Endothelial cell of umbilical vein (primary cell): Measurements from ENCODE around the gene CCNY. TPM values are rescaled to one million over a fixed set of nuclear protein-coding genes. Genes with fewer than 3 reads are reported as not detected.

Source experiments
- BruUV-seq: library from RNA; stranded (reverse); fragments of 400-500 nt; replicated peaks from 2 replicates; lab custom pipeline; 2021; lab: Mats Ljungman, UMichigan
- CTCF ChIA-PET: fragments of 300-600, 350-600 bp; sonication (Branson Sonifier 250); formaldehyde crosslinking; loops from one replicate; lab custom pipeline; 2021; ENCODE audit warnings: antibody characterized with exemption, inconsistent platforms; lab: Charles Lee
- POLR2A ChIA-PET: fragments of 300-600, 350-600 bp; sonication (Branson Sonifier 250); formaldehyde crosslinking; loops from one replicate; lab custom pipeline; 2021; ENCODE audit warnings: antibody characterized with exemption, inconsistent platforms; lab: Charles Lee
- DNase-seq: peaks from one replicate; pipeline ENCODE4 v3.0.0-alpha.2; 2011; ENCODE audit warnings: low read depth, low spot score
- FAIRE-seq: peaks from 2 replicates; lab custom pipeline; 2011; peaks lifted over from hg19 to GRCh38; lab: Jason Lieb, UNC
- H2AFZ ChIP-seq: 2 replicates; pipeline ENCODE4 v1.6.0; 2012; ENCODE audit warnings: low read depth, low read length, control low read depth, inconsistent platforms
- H3K27ac ChIP-seq: 2 replicates; pipeline ENCODE4 v1.5.1; 2011; ENCODE audit warnings: low read depth, mild to moderate bottlenecking, control low read depth, low read length, moderate library complexity; ENCODE audit not compliant: insufficient read depth
- H3K27me3 ChIP-seq, 2 experiments: 2 replicates each; pipeline versions ENCODE4 v1.6.0 to v1.6.1; 2011; ENCODE audit warnings: low read length in 2 of 2, mixed read lengths in 1 of 2; ENCODE audit not compliant: control insufficient read depth in 2 of 2, insufficient read depth in 2 of 2
- H3K36me3 ChIP-seq, 2 experiments: 2 replicates in 1 of 2; 3 replicates in 1 of 2; pipeline ENCODE4 v1.5.1; 2011; ENCODE audit warnings: low read length in 2 of 2, mild to moderate bottlenecking in 1 of 2, moderate library complexity in 1 of 2; ENCODE audit not compliant: control insufficient read depth in 2 of 2, insufficient read depth in 2 of 2; ENCODE audit errors: extremely low read depth in 1 of 2
- H3K4me1 ChIP-seq: 3 replicates; pipeline ENCODE4 v1.5.1; 2011; ENCODE audit warnings: mild to moderate bottlenecking, low read length; ENCODE audit not compliant: control insufficient read depth, insufficient read depth; ENCODE audit errors: extremely low read depth
- H3K4me2 ChIP-seq: 2 replicates; pipeline ENCODE4 v1.6.1; 2011; ENCODE audit warnings: low read length, control low read depth, mixed read lengths; ENCODE audit not compliant: insufficient read depth
- H3K4me3 ChIP-seq, 3 experiments: fragments of 200-600 bp in 1 of 3; sonication (generic), shearing (Covaris generic) in 1 of 3; replicated peaks in 1 of 3; 2 replicates each; pipeline ENCODE4 v1.5.1; 2011 to 2016; ENCODE audit warnings: control low read depth in 3 of 3, low read length in 3 of 3, mild to moderate bottlenecking in 2 of 3, inconsistent platforms in 1 of 3, low read depth in 1 of 3, moderate library complexity in 1 of 3; ENCODE audit not compliant: insufficient read depth in 1 of 3
- H3K79me2 ChIP-seq: 2 replicates; pipeline ENCODE4 v1.6.0; 2012; ENCODE audit warnings: low read length, inconsistent platforms; ENCODE audit not compliant: control insufficient read depth, insufficient read depth
- H3K9ac ChIP-seq: replicated peaks from 2 replicates; pipeline ENCODE3; 2011; ENCODE audit warnings: low read length, control low read depth; ENCODE audit not compliant: insufficient read depth; ENCODE audit errors: extremely low read depth
- H3K9me1 ChIP-seq: replicated peaks from 3 replicates; pipeline ENCODE4 v1.6.0; 2011; ENCODE audit warnings: mild to moderate bottlenecking, low read length; ENCODE audit not compliant: control insufficient read depth, insufficient read depth; ENCODE audit errors: extremely low read depth
- H3K9me3 ChIP-seq: replicated peaks from 2 replicates; pipeline ENCODE4 v1.5.1; 2012; ENCODE audit warnings: low read length, inconsistent platforms; ENCODE audit not compliant: control insufficient read depth, insufficient read depth
- H4K20me1 ChIP-seq: replicated peaks from 2 replicates; pipeline ENCODE3; 2011; ENCODE audit warnings: mild to moderate bottlenecking, low read length; ENCODE audit not compliant: control insufficient read depth, insufficient read depth; ENCODE audit errors: extremely low read depth
- EZH2 ChIP-seq: IDR thresholded peaks from 2 replicates; pipeline ENCODE4 v1.6.1; 2012; ENCODE audit warnings: borderline replicate concordance, low read depth, mild to moderate bottlenecking, moderate library complexity, low read length, inconsistent platforms; ENCODE audit not compliant: severe bottlenecking
- FOS ChIP-seq: IDR thresholded peaks from 2 replicates; pipeline ENCODE4 v1.6.1; 2011; ENCODE audit warnings: mild to moderate bottlenecking, low read length, moderate library complexity, borderline replicate concordance; ENCODE audit not compliant: insufficient read depth
- GATA2 ChIP-seq: IDR thresholded peaks from 2 replicates; pipeline ENCODE4 v1.7.0; 2011; ENCODE audit warnings: low read depth, mild to moderate bottlenecking, moderate library complexity, mixed read lengths, low read length; ENCODE audit not compliant: insufficient read length, insufficient read depth
- JUN ChIP-seq: IDR thresholded peaks from 2 replicates; pipeline ENCODE4 v1.6.1; 2011; ENCODE audit warnings: borderline replicate concordance, low read depth; ENCODE audit not compliant: insufficient read length, insufficient read depth
- MYC ChIP-seq: IDR thresholded peaks from one replicate; pipeline ENCODE4 v1.6.1; 2011; ENCODE audit warnings: mild to moderate bottlenecking, low read depth, low read length
- POLR2A ChIP-seq: IDR thresholded peaks from 2 replicates; pipeline ENCODE4 v1.6.1; 2012; ENCODE audit warnings: low read depth, mild to moderate bottlenecking, control low read depth, low read length
- POLR2AphosphoS5 ChIP-seq: IDR thresholded peaks from 2 replicates; pipeline ENCODE4 v1.6.1; 2012; ENCODE audit warnings: low read depth, mild to moderate bottlenecking, control low read depth, low read length, moderate library complexity; ENCODE audit not compliant: insufficient read depth
- dilution Hi-C: fragments of 300-500 bp; cut with MboI; formaldehyde crosslinking; loops from one replicate; pipeline ENCODE4 v1.15.0; 2019; ENCODE audit warnings: low sequenced_read_pairs; ENCODE audit not compliant: extremely low pct_ligation_motif_present
- intact Hi-C: fragments of 100-400 bp; cut with micrococcal nuclease; formaldehyde crosslinking; loops from one replicate; pipeline ENCODE4 v1.10.0; 2022
- polyA plus RNA-seq, 4 experiments: library from polyadenylated mRNA; depleted of rRNA in 3 of 4; stranded (reverse) in 3 of 4; unstranded in 1 of 4; fragments of >200 nt; gene quantifications; 2 replicates each; pipeline versions ENCODE4 v1.2.1 to v1.2.3, GENCODE V29; 2011 to 2012; ENCODE audit warnings: missing spikeins in 1 of 4
- total RNA-seq: library from RNA; stranded (reverse); gene quantifications from 2 replicates; pipeline ENCODE4 v1.2.3, GENCODE V29; 2021
- TF ChIP-seq, protein P1 (sequence below): IDR thresholded peaks from 2 replicates; pipeline ENCODE4 v1.6.1; 2011; ENCODE audit not compliant: insufficient read depth, insufficient read length
- TF ChIP-seq, protein P2 (sequence below), 2 donors: IDR thresholded peaks; 1 replicate in 1 of 2; 2 replicates in 1 of 2; pipeline ENCODE4 v1.5.1; 2011; ENCODE audit warnings: low read length in 2 of 2, mild to moderate bottlenecking in 2 of 2, moderate library complexity in 2 of 2, control low read depth in 1 of 2, inconsistent platforms in 1 of 2, low read depth in 1 of 2; ENCODE audit not compliant: insufficient read depth in 1 of 2; ENCODE audit errors: extremely low read depth in 1 of 2

CCNY gene
- total and polyA plus RNA-seq, 2 donors (not counting 3 experiments of a cell fraction or from before 2014, with no cell fraction given): 61.5 to 107 TPM

DNA sequence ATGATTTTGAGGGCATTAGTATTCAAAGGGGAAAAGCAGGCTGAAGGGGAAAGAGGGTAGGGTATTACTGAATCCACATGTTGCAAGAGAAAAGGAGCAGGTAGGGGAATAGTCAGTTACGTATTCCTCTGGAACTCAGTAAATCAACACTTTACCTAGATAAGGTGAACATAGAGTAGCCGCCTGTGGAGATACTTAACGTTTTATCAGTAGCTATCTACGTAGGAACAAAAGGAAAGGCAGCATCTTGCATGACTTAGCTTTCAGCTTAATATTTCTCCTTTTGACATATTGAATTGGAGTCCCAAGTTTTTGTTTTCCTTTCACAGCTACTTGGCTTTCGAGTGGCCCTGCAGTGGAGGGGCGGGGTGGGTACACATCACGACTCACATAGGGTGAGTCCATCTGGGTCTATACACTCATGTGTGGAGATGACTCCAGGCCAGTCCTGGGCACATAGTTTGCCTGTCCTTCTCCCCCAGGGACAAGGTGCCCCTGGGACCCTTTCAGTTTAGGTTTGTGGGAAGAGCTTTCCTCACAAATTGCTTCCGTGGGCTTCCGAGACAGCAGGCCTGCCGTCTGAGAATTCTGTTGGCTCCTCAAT, 48.1 kb downstream of the CCNY start:
- no peaks in the 10 kb centered on the region for H3K36me3 ChIP-seq
- no peak overlapping the region for H3K27ac ChIP-seq
- TF ChIP-seq MYC: no peak
- no peak for TF ChIP-seq FOS
- no peak for TF ChIP-seq POLR2A
- TF ChIP-seq JUN: no peak
- TF ChIP-seq, protein P1, sequence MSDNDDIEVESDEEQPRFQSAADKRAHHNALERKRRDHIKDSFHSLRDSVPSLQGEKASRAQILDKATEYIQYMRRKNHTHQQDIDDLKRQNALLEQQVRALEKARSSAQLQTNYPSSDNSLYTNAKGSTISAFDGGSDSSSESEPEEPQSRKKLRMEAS: no peak
- TF ChIP-seq, protein P2, sequence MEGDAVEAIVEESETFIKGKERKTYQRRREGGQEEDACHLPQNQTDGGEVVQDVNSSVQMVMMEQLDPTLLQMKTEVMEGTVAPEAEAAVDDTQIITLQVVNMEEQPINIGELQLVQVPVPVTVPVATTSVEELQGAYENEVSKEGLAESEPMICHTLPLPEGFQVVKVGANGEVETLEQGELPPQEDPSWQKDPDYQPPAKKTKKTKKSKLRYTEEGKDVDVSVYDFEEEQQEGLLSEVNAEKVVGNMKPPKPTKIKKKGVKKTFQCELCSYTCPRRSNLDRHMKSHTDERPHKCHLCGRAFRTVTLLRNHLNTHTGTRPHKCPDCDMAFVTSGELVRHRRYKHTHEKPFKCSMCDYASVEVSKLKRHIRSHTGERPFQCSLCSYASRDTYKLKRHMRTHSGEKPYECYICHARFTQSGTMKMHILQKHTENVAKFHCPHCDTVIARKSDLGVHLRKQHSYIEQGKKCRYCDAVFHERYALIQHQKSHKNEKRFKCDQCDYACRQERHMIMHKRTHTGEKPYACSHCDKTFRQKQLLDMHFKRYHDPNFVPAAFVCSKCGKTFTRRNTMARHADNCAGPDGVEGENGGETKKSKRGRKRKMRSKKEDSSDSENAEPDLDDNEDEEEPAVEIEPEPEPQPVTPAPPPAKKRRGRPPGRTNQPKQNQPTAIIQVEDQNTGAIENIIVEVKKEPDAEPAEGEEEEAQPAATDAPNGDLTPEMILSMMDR (IDR thresholded peaks at IDR 0.05; ENCODE audit: extremely low read depth in 1 of 2, insufficient read depth in 1 of 2, low read depth in 1 of 2, low read length in 2 of 2): no peak
- TF ChIP-seq EZH2: no peak
- no peak for TF ChIP-seq POLR2AphosphoS5
- TF ChIP-seq GATA2: no peak
- DNase-seq (no peak), FAIRE-seq (no peak)
- intact Hi-C loops: no loop called here
- no peak overlapping the region for H2AFZ ChIP-seq
- H3K4me3 ChIP-seq: no peak overlapping the region
- H3K9me1 ChIP-seq: no peaks in the 10 kb centered on the region
- dilution Hi-C loops: no loop called here
- peaks cover 40% of the 10 kb centered on the region for H3K4me1 ChIP-seq
- ChIA-PET CTCF (interaction anchor here (1.1 to 1.4 kb wide), 2 partner anchors 9 to 11 kb away, joined by 3 read pairs; no protein-coding TSS in a partner anchor), POLR2A (no interaction called here)
- no peak overlapping the region for H3K9ac ChIP-seq
- no peaks in the 10 kb centered on the region for H3K27me3 ChIP-seq
- no peaks in the 10 kb centered on the region for H3K9me3 ChIP-seq
- peaks cover 93% of the 10 kb centered on the region for H3K79me2 ChIP-seq
- no peaks in the 10 kb centered on the region for H4K20me1 ChIP-seq
- BruUV-seq: no TSS peak
- H3K4me2 ChIP-seq: no peak overlapping the region
